Loucy (cell line): ENCODE measurements around the gene MCF2L2.
"Not testable (repeated sequence)": the region's sequence is repeated elsewhere in the genome, so short reads cannot be mapped to it uniquely, and the experiment has no call there.

Experiments
- H2AFZ ChIP-seq: fragments of 200-600 bp; sonication (generic); 2 replicates; pipeline ENCODE4 v1.6.0; 2016; ENCODE audit warnings: antibody characterized with exemption, mild to moderate bottlenecking, low read length, moderate library complexity
- H3F3A ChIP-seq: fragments of 200-600 bp; 2 replicates; pipeline ENCODE4 v1.6.0; 2016; ENCODE audit warnings: antibody characterized with exemption, low read depth, mild to moderate bottlenecking
- H3K27me3 ChIP-seq: fragments of 200-600 bp; sonication (generic); 2 replicates; pipeline ENCODE4 v1.6.1; 2014; ENCODE audit warnings: low read length, mild to moderate bottlenecking; ENCODE audit not compliant: insufficient read depth, poor library complexity, severe bottlenecking
- H3K36me3 ChIP-seq: fragments of 200-600 bp; sonication (generic); 2 replicates; pipeline ENCODE4 v1.6.1; 2016; ENCODE audit warnings: low read length; ENCODE audit not compliant: insufficient read depth
- H3K4me1 ChIP-seq: fragments of 200-600 bp; sonication (generic); 2 replicates; pipeline ENCODE4 v1.5.1; 2014; ENCODE audit warnings: low read length, mild to moderate bottlenecking; ENCODE audit not compliant: insufficient read depth, poor library complexity, severe bottlenecking
- H3K4me2 ChIP-seq: fragments of 200-600 bp; sonication (generic); 2 replicates; pipeline ENCODE4 v1.6.0; 2014; ENCODE audit warnings: antibody characterized with exemption, low read length, low read depth, mild to moderate bottlenecking; ENCODE audit not compliant: poor library complexity, severe bottlenecking
- H3K4me3 ChIP-seq: fragments of 200-600 bp; sonication (generic); 2 replicates; pipeline ENCODE4 v1.5.1; 2014; ENCODE audit warnings: low read length, mild to moderate bottlenecking, mixed read lengths; ENCODE audit not compliant: poor library complexity, severe bottlenecking
- H3K79me2 ChIP-seq: fragments of 200-600 bp; sonication (generic); 2 replicates; pipeline ENCODE4 v1.6.1; 2014; ENCODE audit warnings: low read length; ENCODE audit not compliant: insufficient read depth
- H3K9ac ChIP-seq: fragments of 200-600 bp; sonication (generic); 2 replicates; pipeline ENCODE4 v1.6.0; 2014; ENCODE audit warnings: mild to moderate bottlenecking, low read depth, low read length, moderate library complexity; ENCODE audit not compliant: poor library complexity, severe bottlenecking
- H3K9me2 ChIP-seq: fragments of 200-600 bp; sonication (generic); replicated peaks from 2 replicates; pipeline ENCODE4 v1.6.1; 2016; ENCODE audit warnings: low read depth, low read length, mixed read lengths
- H3K9me3 ChIP-seq: fragments of 200-600 bp; sonication (generic); 2 replicates; pipeline ENCODE4 v1.6.1; 2014; ENCODE audit warnings: mild to moderate bottlenecking, antibody characterized with exemption, low read length, low read depth; ENCODE audit not compliant: insufficient read depth
- H4K20me1 ChIP-seq: fragments of 200-600 bp; sonication (generic); 2 replicates; pipeline ENCODE4 v1.6.0; 2014; ENCODE audit warnings: antibody characterized with exemption, low read length, mild to moderate bottlenecking; ENCODE audit not compliant: insufficient read depth, poor library complexity, severe bottlenecking
- EZH2phosphoT487 ChIP-seq: fragments of 200-600 bp; IDR thresholded peaks from 2 replicates; pipeline ENCODE4 v1.6.1; 2018; ENCODE audit warnings: antibody characterized with exemption, mild to moderate bottlenecking, moderate library complexity, borderline replicate concordance
- TF ChIP-seq, protein P1 (sequence below): fragments of 200-600 bp; sonication (generic); conservative IDR thresholded peaks from 2 replicates; pipeline ENCODE4 v1.5.1; 2014; ENCODE audit warnings: mild to moderate bottlenecking, antibody characterized with exemption, low read length

MCF2L2 gene

DNA sequence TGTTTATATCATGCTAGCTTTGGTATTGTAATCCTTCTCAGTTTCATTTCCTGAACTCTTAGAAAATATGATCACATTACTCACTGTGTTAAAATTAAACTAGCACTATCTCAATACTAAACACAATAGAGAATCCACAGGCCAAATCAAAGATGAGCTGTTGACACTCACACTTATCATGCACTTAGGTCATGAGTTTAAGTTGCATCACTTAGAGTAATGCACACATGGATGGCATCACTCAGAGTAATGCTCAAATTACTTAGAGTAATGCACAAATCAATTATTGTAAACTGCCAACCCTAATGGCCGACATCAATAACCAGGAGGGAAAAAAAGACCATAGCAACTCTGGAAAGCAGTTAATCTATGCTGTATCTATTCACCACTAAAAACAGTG is 40.0 kb upstream of the MCF2L2 start:
- Histone ChIP-seq H3K27me3 (no peaks in the 10 kb centered on the region), H3K4me2 (no peak overlapping the region), H3K9me2 (no peaks in the 10 kb centered on the region), H3K9ac (no peak overlapping the region), H2AFZ (no peak overlapping the region), H3K79me2 (no peaks in the 10 kb centered on the region), H4K20me1 (no peaks in the 10 kb centered on the region), H3K4me3 (no peak overlapping the region), H3K4me1 (no peaks in the 10 kb centered on the region), H3K36me3 (no peaks in the 10 kb centered on the region), H3K9me3 (no peaks in the 10 kb centered on the region), H3F3A (no peaks in the 10 kb centered on the region)
- TF ChIP-seq, protein P1, sequence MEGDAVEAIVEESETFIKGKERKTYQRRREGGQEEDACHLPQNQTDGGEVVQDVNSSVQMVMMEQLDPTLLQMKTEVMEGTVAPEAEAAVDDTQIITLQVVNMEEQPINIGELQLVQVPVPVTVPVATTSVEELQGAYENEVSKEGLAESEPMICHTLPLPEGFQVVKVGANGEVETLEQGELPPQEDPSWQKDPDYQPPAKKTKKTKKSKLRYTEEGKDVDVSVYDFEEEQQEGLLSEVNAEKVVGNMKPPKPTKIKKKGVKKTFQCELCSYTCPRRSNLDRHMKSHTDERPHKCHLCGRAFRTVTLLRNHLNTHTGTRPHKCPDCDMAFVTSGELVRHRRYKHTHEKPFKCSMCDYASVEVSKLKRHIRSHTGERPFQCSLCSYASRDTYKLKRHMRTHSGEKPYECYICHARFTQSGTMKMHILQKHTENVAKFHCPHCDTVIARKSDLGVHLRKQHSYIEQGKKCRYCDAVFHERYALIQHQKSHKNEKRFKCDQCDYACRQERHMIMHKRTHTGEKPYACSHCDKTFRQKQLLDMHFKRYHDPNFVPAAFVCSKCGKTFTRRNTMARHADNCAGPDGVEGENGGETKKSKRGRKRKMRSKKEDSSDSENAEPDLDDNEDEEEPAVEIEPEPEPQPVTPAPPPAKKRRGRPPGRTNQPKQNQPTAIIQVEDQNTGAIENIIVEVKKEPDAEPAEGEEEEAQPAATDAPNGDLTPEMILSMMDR = no peak
- no peak for TF ChIP-seq EZH2phosphoT487

DNA sequence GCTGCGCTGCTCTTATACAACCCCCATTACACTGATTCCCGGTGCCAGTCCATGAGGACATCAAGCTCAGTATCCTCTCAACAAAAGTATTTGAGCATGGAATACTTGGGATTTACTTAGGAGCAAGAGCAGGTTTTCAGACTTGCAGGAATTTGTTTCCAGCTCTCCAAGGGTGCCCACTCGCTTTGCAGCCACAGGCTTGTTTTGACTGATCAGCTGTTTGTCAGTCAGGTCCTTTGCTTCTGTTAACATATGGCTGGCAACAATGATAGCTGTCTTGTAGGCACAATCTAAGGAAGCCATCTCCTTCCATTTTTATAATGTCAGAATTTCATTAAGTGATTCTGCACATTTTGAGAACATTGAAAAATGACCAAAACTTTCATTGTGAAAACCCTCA is 38.2 kb upstream of the MCF2L2 start:
- TF ChIP-seq, protein P1 = no peak
- TF ChIP-seq EZH2phosphoT487 = no peak
- H2AFZ ChIP-seq = no peak overlapping the region
- H3K4me3 ChIP-seq = no peak overlapping the region
- no peaks in the 10 kb centered on the region for H3K9me2 ChIP-seq
- H3F3A ChIP-seq = no peaks in the 10 kb centered on the region
- no peaks in the 10 kb centered on the region for H4K20me1 ChIP-seq
- H3K4me2 ChIP-seq = no peak overlapping the region
- no peak overlapping the region for H3K9ac ChIP-seq
- H3K27me3 ChIP-seq = no peaks in the 10 kb centered on the region
- no peaks in the 10 kb centered on the region for H3K4me1 ChIP-seq
- no peaks in the 10 kb centered on the region for H3K9me3 ChIP-seq
- H3K79me2 ChIP-seq = no peaks in the 10 kb centered on the region
- H3K36me3 ChIP-seq = no peaks in the 10 kb centered on the region

DNA sequence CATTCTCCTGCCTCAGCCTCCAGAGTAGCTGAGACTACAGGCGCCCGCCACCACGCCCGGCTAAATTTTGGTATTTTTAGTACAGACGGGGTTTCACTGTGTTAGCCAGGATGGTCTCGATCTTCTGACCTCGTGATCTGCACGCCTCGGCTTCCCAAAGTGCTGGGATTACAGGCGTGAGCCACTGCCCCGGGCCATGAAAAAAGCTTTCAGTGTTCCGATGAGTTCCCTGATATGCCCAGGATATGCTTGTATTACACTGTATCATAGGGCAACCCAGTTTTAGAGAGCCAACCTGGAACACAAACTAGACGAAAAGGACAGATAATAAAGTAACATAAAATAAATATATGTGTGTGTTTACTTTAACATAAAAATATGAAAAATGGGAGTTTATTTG is 37.3 kb upstream of the MCF2L2 start:
- H3K4me1 ChIP-seq, H3K79me2 ChIP-seq, H3K4me2 ChIP-seq, H3K36me3 ChIP-seq, H3K9ac ChIP-seq, H3K27me3 ChIP-seq, H2AFZ ChIP-seq, H3K9me3 ChIP-seq, H3F3A ChIP-seq, H4K20me1 ChIP-seq, H3K9me2 ChIP-seq, H3K4me3 ChIP-seq: not testable (repeated sequence)

DNA sequence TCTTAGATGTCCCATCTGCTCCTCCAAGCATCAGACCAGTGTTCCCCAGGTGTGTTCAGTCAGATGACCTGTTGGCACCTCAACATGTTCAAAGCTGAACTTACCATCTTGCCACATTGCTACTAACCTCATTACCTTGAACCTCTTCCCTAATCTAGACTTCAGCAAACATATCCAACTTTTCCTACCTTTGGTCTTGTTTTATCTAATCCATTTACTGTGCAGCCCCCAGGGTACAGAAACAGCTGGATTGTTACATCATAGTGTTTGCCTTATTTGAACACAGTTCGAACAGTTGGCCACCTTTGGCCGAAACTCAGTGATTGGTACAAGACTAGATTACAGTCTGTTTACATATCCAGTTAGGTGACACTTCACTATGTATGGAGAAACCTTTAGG is 36.1 kb upstream of the MCF2L2 start:
- no peaks in the 10 kb centered on the region for H3K36me3 ChIP-seq
- H3K9me3 ChIP-seq = no peaks in the 10 kb centered on the region
- no peak overlapping the region for H2AFZ ChIP-seq
- H3K4me1 ChIP-seq = no peaks in the 10 kb centered on the region
- TF ChIP-seq, protein P1 = no peak
- no peak for TF ChIP-seq EZH2phosphoT487
- H3K4me2 ChIP-seq = no peak overlapping the region
- H3K4me3 ChIP-seq = no peak overlapping the region
- H3K9ac ChIP-seq = no peak overlapping the region
- no peaks in the 10 kb centered on the region for H3K27me3 ChIP-seq
- no peaks in the 10 kb centered on the region for H4K20me1 ChIP-seq
- H3K9me2 ChIP-seq = no peaks in the 10 kb centered on the region
- no peaks in the 10 kb centered on the region for H3K79me2 ChIP-seq
- no peaks in the 10 kb centered on the region for H3F3A ChIP-seq
